Memory B cell (primary cell): ENCODE measurements around the gene OR6C65.
A peak's percentile ranks its signal among the peaks of the same experiment; 100 is the strongest.
"Not testable (repeated sequence)": the region's sequence is repeated elsewhere in the genome, so short reads cannot be mapped to it uniquely, and the experiment has no call there.

Experiments used
- ATAC-seq: fragments of 150-1000 bp; cut with Tn5 transposase; 2 replicates; pipeline ENCODE4 v1.10.0; 2021; ENCODE audit warnings: low read depth, mild to moderate bottlenecking, moderate library complexity
- DNase-seq, 2 donors: peaks; one replicate each; pipeline ENCODE4 v3.0.0; 2022; ENCODE audit warnings: low spot score in 2 of 2
- H3K27ac Mint-ChIP-seq: one replicate; pipeline ENCODE4 v1.8.0; 2022; ENCODE audit warnings: mild to moderate bottlenecking, moderate library complexity, mixed read lengths
- H3K27me3 Mint-ChIP-seq: one replicate; pipeline ENCODE4 v1.8.0; 2022; ENCODE audit warnings: mixed read lengths
- H3K36me3 Mint-ChIP-seq: one replicate; pipeline ENCODE4 v1.8.0; 2022; ENCODE audit warnings: mild to moderate bottlenecking, mixed read lengths
- H3K4me1 Mint-ChIP-seq: one replicate; pipeline ENCODE4 v1.8.0; 2022; ENCODE audit warnings: mixed read lengths
- H3K4me3 Mint-ChIP-seq: one replicate; pipeline ENCODE4 v1.8.0; 2022; ENCODE audit warnings: mild to moderate bottlenecking, moderate library complexity, mixed read lengths
- H3K9me3 Mint-ChIP-seq: one replicate; pipeline ENCODE4 v1.8.0; 2022; ENCODE audit warnings: mixed read lengths

Gene OR6C65

GRCh38 chr12:55400229-55400628 lies at the start of gene OR6C65:
OR6C65 (plus strand) TSS chr12:55400529; CDS start chr12:55400529, 0 bp downstream.
- no peak for ATAC-seq
- no peaks in the 10 kb centered on the region for H3K36me3 Mint-ChIP-seq
- H3K27me3 Mint-ChIP-seq, result peaks cover 8% of the 10 kb centered on the region
- peaks cover 2% of the 10 kb centered on the region for H3K9me3 Mint-ChIP-seq
- H3K27ac Mint-ChIP-seq, result no peak within 1 kb of the TSS
- H3K4me1 Mint-ChIP-seq, result no peaks in the 10 kb centered on the region
- no peak for DNase-seq
- H3K4me3 Mint-ChIP-seq, result no peak within 1 kb of the TSS

GRCh38 chr12:55355338-55355737 lies 45.0 kb upstream of the OR6C65 start:
- ATAC-seq, H3K9me3 Mint-ChIP-seq, H3K4me1 Mint-ChIP-seq, H3K27ac Mint-ChIP-seq, H3K4me3 Mint-ChIP-seq, DNase-seq, H3K36me3 Mint-ChIP-seq: not testable (repeated sequence)
- peaks cover 12% of the 10 kb centered on the region for H3K27me3 Mint-ChIP-seq

- Mint-ChIP-seq H3K27ac (no peak within 1 kb of the TSS), H3K9me3 (no peaks in the 10 kb centered on the region), H3K4me1 (no peaks in the 10 kb centered on the region), H3K36me3 (no peaks in the 10 kb centered on the region), H3K27me3 (peaks cover 13% of the 10 kb centered on the region), H3K4me3 (no peak within 1 kb of the TSS)
- DNase-seq (no peak), ATAC-seq (no peak)
Measured at GRCh38 chr12:55362675-55363074, 37.7 kb upstream of the OR6C65 start, which contains the start of gene OR6C75. OR6C75 (plus strand) TSS chr12:55362975; CDS start chr12:55365111, 2,136 bp downstream.

- DNase-seq, result no peak
- no peaks in the 10 kb centered on the region for H3K4me1 Mint-ChIP-seq
- H3K27ac Mint-ChIP-seq, result no peak overlapping the region
- no peaks in the 10 kb centered on the region for H3K9me3 Mint-ChIP-seq
- H3K27me3 Mint-ChIP-seq, result peaks cover 10% of the 10 kb centered on the region
- H3K4me3 Mint-ChIP-seq, result no peak overlapping the region
- no peak for ATAC-seq
- H3K36me3 Mint-ChIP-seq, result no peaks in the 10 kb centered on the region
Measured at GRCh38 chr12:55365086-55365485, 35.2 kb upstream of the OR6C65 start.

- Mint-ChIP-seq H3K36me3 (no peaks in the 10 kb centered on the region), H3K4me3 (no peak overlapping the region), H3K27ac (no peak overlapping the region), H3K4me1 (no peaks in the 10 kb centered on the region), H3K27me3 (peaks cover 2% of the 10 kb centered on the region), H3K9me3 (no peaks in the 10 kb centered on the region)
- ATAC-seq (no peak), DNase-seq (no peak)
Measured at GRCh38 chr12:55372521-55372920, 27.8 kb upstream of the OR6C65 start.

- Mint-ChIP-seq H3K36me3 (no peaks in the 10 kb centered on the region), H3K4me1 (no peaks in the 10 kb centered on the region), H3K27me3 (peaks cover 1% of the 10 kb centered on the region), H3K27ac (no peak overlapping the region), H3K4me3 (no peak overlapping the region), H3K9me3 (no peaks in the 10 kb centered on the region)
- ATAC-seq (no peak), DNase-seq (no peak)
Measured at GRCh38 chr12:55385891-55386290, 14.4 kb upstream of the OR6C65 start.

GRCh38 chr12:55392032-55392795 lies 8.1 kb upstream of the OR6C65 start:
- H3K4me1 Mint-ChIP-seq, result no peaks in the 10 kb centered on the region
- DNase-seq (no peak), ATAC-seq (no peak)
- H3K9me3 Mint-ChIP-seq, result no peaks in the 10 kb centered on the region
- H3K27ac Mint-ChIP-seq, result no peak overlapping the region
- no peaks in the 10 kb centered on the region for H3K36me3 Mint-ChIP-seq
- no peak overlapping the region for H3K4me3 Mint-ChIP-seq
- no peaks in the 10 kb centered on the region for H3K27me3 Mint-ChIP-seq

- Mint-ChIP-seq H3K4me3 (no peak overlapping the region), H3K27me3 (peaks cover 8% of the 10 kb centered on the region), H3K4me1 (no peaks in the 10 kb centered on the region), H3K36me3 (no peaks in the 10 kb centered on the region), H3K27ac (no peak overlapping the region), H3K9me3 (no peaks in the 10 kb centered on the region)
- ATAC-seq (no peak), DNase-seq (no peak)
Measured at GRCh38 chr12:55396326-55396725, 4.0 kb upstream of the OR6C65 start.

- H3K27me3 Mint-ChIP-seq, result no peaks in the 10 kb centered on the region
- H3K4me3 Mint-ChIP-seq, result no peak overlapping the region
- H3K9me3 Mint-ChIP-seq, result peaks cover 7% of the 10 kb centered on the region
- ATAC-seq (no peak), DNase-seq (no peak)
- H3K4me1 Mint-ChIP-seq, result no peaks in the 10 kb centered on the region
- no peak overlapping the region for H3K27ac Mint-ChIP-seq
- no peaks in the 10 kb centered on the region for H3K36me3 Mint-ChIP-seq
Measured at GRCh38 chr12:55407866-55408265, 7.5 kb downstream of the OR6C65 start.

GRCh38 chr12:55409133-55409532 lies 8.8 kb downstream of the OR6C65 start:
- not testable (repeated sequence) for ATAC-seq, H3K9me3 Mint-ChIP-seq, H3K36me3 Mint-ChIP-seq, H3K27me3 Mint-ChIP-seq, H3K27ac Mint-ChIP-seq, DNase-seq, H3K4me3 Mint-ChIP-seq, H3K4me1 Mint-ChIP-seq

GRCh38 chr12:55412138-55412537 lies 11.8 kb downstream of the OR6C65 start:
- H3K27me3 Mint-ChIP-seq, H3K27ac Mint-ChIP-seq, H3K36me3 Mint-ChIP-seq, H3K4me1 Mint-ChIP-seq, ATAC-seq, H3K4me3 Mint-ChIP-seq, DNase-seq, H3K9me3 Mint-ChIP-seq: not testable (repeated sequence)

- not testable (repeated sequence) for H3K4me1 Mint-ChIP-seq, H3K9me3 Mint-ChIP-seq, H3K27ac Mint-ChIP-seq, H3K4me3 Mint-ChIP-seq, H3K36me3 Mint-ChIP-seq, DNase-seq, H3K27me3 Mint-ChIP-seq, ATAC-seq
Measured at GRCh38 chr12:55413498-55414388, 13.4 kb downstream of the OR6C65 start.

GRCh38 chr12:55414396-55414823 lies 14.1 kb downstream of the OR6C65 start:
- H3K4me3 Mint-ChIP-seq, result not testable (repeated sequence)

GRCh38 chr12:55414889-55415288 lies 14.6 kb downstream of the OR6C65 start:
- not testable (repeated sequence) for H3K36me3 Mint-ChIP-seq, H3K27ac Mint-ChIP-seq, H3K9me3 Mint-ChIP-seq, DNase-seq, H3K27me3 Mint-ChIP-seq, H3K4me1 Mint-ChIP-seq
- peak overlapping the region; percentile 46 for H3K4me3 Mint-ChIP-seq
- ATAC-seq, result peak; percentile 87

More at GRCh38 chr12:55414396-55414823, 14.1 kb downstream of the OR6C65 start:
- H3K4me1 Mint-ChIP-seq, H3K27ac Mint-ChIP-seq, H3K36me3 Mint-ChIP-seq, DNase-seq, H3K27me3 Mint-ChIP-seq, H3K9me3 Mint-ChIP-seq, ATAC-seq: not testable (repeated sequence)
